ENCODE results near the gene SERF2.

The SERF2 gene

GRCh38 chr15:43763819-43764446 lies 28.2 kb upstream of the SERF2 start:
- TF ChIP-seq CTCF (IDR thresholded peaks at IDR 0.05; ENCODE audit: control insufficient read depth, extremely low read depth, insufficient read depth): no peak
- no peak overlapping the region for H3K4me3 ChIP-seq (ENCODE audit: low read depth, low read length)
- no peak for DNase-seq (ENCODE audit: low read depth)

GRCh38 chr15:43769584-43770228 lies 22.4 kb upstream of the SERF2 start:
- no peak for DNase-seq (ENCODE audit: low read depth)
- peak; percentile 84 for TF ChIP-seq CTCF (IDR thresholded peaks at IDR 0.05; ENCODE audit: control insufficient read depth, extremely low read depth, insufficient read depth)
- no peak overlapping the region for H3K4me3 ChIP-seq (ENCODE audit: low read depth, low read length)

- no peak overlapping the region for H3K4me3 ChIP-seq (ENCODE audit: low read depth, low read length)
- no peak for TF ChIP-seq CTCF (IDR thresholded peaks at IDR 0.05; ENCODE audit: control insufficient read depth, extremely low read depth, insufficient read depth)
Measured at GRCh38 chr15:43771816-43772215, 20.3 kb upstream of the SERF2 start.

GRCh38 chr15:43772624-43773023 lies 19.5 kb upstream of the SERF2 start:
- no peak for TF ChIP-seq CTCF (IDR thresholded peaks at IDR 0.05; ENCODE audit: control insufficient read depth, extremely low read depth, insufficient read depth)
- H3K4me3 ChIP-seq (ENCODE audit: low read depth, low read length): no peak overlapping the region
- no peak for DNase-seq (ENCODE audit: low read depth)

More at GRCh38 chr15:43771816-43772215, 20.3 kb upstream of the SERF2 start:
- no peak for DNase-seq (ENCODE audit: low read depth)

- no peak overlapping the region; the same call in 1 of the 2 replicates for H3K4me3 ChIP-seq (ENCODE audit: low read depth, low read length)
- DNase-seq (ENCODE audit: low read depth): no peak
- no peak for TF ChIP-seq CTCF (IDR thresholded peaks at IDR 0.05; ENCODE audit: control insufficient read depth, extremely low read depth, insufficient read depth)
Measured at GRCh38 chr15:43774062-43774461, 18.1 kb upstream of the SERF2 start.

- TF ChIP-seq CTCF (IDR thresholded peaks at IDR 0.05; ENCODE audit: control insufficient read depth, extremely low read depth, insufficient read depth): peak; percentile 90
- DNase-seq (ENCODE audit: low read depth): peak; percentile 95
- H3K4me3 ChIP-seq (ENCODE audit: low read depth, low read length): peak overlapping the region; percentile 98
Measured at GRCh38 chr15:43775411-43775965, 16.6 kb upstream of the SERF2 start.

Data from LNCaP clone FGC (cell line).